ENCODE data around the gene SLC25A25. TPM values are rescaled to one million over a fixed set of nuclear protein-coding genes. Genes with fewer than 3 reads are reported as not detected.

SLC25A25 gene
- total and polyA plus RNA-seq, 9 of the 15 experiments (the other 6 are each of a cell fraction or from before 2014, with no cell fraction given) = 0.07 to 35.9 (median 23.2) TPM

GRCh38 chr9:128082151-128082550 is 14.1 kb downstream of the SLC25A25 start (continued):
- TF ChIP-seq MNT (conservative IDR thresholded peaks at IDR 0.05) (no peak), KLF13 (tag; IDR thresholded peaks at IDR 0.05; ENCODE audit: borderline replicate concordance, low read depth) (peak; percentile 76; the same call in 1 of the 2 replicates), ZFP36 (IDR thresholded peaks at IDR 0.05; ENCODE audit: low read depth, low read length, partially characterized antibody) (no peak)

GRCh38 chr9:128084746-128085145 is 16.7 kb downstream of the SLC25A25 start:
- Histone ChIP-seq H3K36me3 (ENCODE audit: control insufficient read depth, insufficient read depth, low read length) (peaks cover 64% of the 10 kb centered on the region), H3K4me2 (ENCODE audit: insufficient read depth, low read length) (no peak overlapping the region), H2AFZ (ENCODE audit: low read depth, low read length) (no peak overlapping the region), H3K79me2 (ENCODE audit: control insufficient read depth, insufficient read depth, low read length) (peaks cover 95% of the 10 kb centered on the region), H3K9me1 (ENCODE audit: control insufficient read depth, insufficient read depth, low read length) (no peaks in the 10 kb centered on the region), H3K9ac (ENCODE audit: insufficient read depth in 1 of 2, low read depth in 2 of 2, low read length in 2 of 2) (no peak overlapping the region), H3K9me3 (replicated peaks; ENCODE audit: control insufficient read depth, insufficient read depth, low read depth, low read length) (no peaks in the 10 kb centered on the region), H3K4me3 (no peak overlapping the region), H3K4me1 (replicated peaks in 1 of 2; ENCODE audit: control insufficient read depth in 2 of 2, insufficient read depth in 2 of 2, low read length in 2 of 2) (peaks cover 62 to 63% of the 10 kb centered on the region in 2 experiments), H3K27ac (ENCODE audit: extremely low read depth, low read depth, low read length) (no peak overlapping the region), H3K27me3 (ENCODE audit: control insufficient read depth in 2 of 2, insufficient read depth in 2 of 2, low read length in 2 of 2) (no peaks in the 10 kb centered on the region), H4K20me1 (replicated peaks; ENCODE audit: control insufficient read depth, insufficient read depth, low read length) (no peaks in the 10 kb centered on the region)
- WGBS (ENCODE audit: insufficient coverage, low coverage, missing lambda C conversion rate) = 91% methylated on average over 4 of the region's 4 CpGs
- no peak for DNase-seq (ENCODE audit: extremely low read depth in 1 of 4, low spot score in 3 of 4)
- ChIA-PET POLR2A (interaction anchor here (0.5 to 1.3 kb wide), 4 partner anchors 9 to 670 kb away, joined by 3 to 7 read pairs (median 4); partner anchors contain the start of gene SLC25A25), CTCF (ENCODE audit: low intra/inter-chr PET ratio) (no interaction called here)
- in situ Hi-C loops (cut with MboI) (no loop called here), intact Hi-C loops (cut with micrococcal nuclease) (loop anchor here (5.0 kb wide), 1 partner anchor 33 kb away; no protein-coding TSS in a partner anchor)
- TF ChIP-seq ZBTB1 (CRISPR knock-in tag; IDR thresholded peaks at IDR 0.05; ENCODE audit: borderline replicate concordance, low read depth) (no peak), MTA1 (IDR thresholded peaks at IDR 0.05; ENCODE audit: borderline replicate concordance) (no peak), ZNF586 (CRISPR knock-in tag; conservative IDR thresholded peaks at IDR 0.05) (no peak), ZNF217 (CRISPR knock-in tag; IDR thresholded peaks at IDR 0.05) (no peak)
- BruUV-seq (replicated peaks) = no TSS peak
- no peak for ATAC-seq
- FAIRE-seq = no peak
